Immature natural killer cell (primary cell): Measurements from ENCODE around the gene PMEL. TPM values are rescaled to one million over a fixed set of nuclear protein-coding genes. Genes with fewer than 3 reads are reported as not detected.
"Not testable (repeated sequence)": the region's sequence is repeated elsewhere in the genome, so short reads cannot be mapped to it uniquely, and the experiment has no call there.

Source experiments
- DNase-seq, 3 donors: peaks; one replicate each; pipeline ENCODE4 v3.0.0; 2022; ENCODE audit warnings: mixed read lengths in 1 of 3
- H3K27ac Mint-ChIP-seq, 6 donors: one replicate each; pipeline ENCODE4 v1.8.0; 2020; ENCODE audit warnings: mixed read lengths in 6 of 6, mild to moderate bottlenecking in 5 of 6, inconsistent platforms in 4 of 6, moderate library complexity in 3 of 6
- H3K27me3 Mint-ChIP-seq, 3 donors: one replicate each; pipeline ENCODE4 v1.8.0; 2020 to 2021; ENCODE audit warnings: low read depth in 3 of 3, mild to moderate bottlenecking in 3 of 3, mixed read lengths in 3 of 3, moderate library complexity in 3 of 3, inconsistent platforms in 1 of 3
- H3K36me3 Mint-ChIP-seq, 3 donors: one replicate each; pipeline ENCODE4 v1.8.0; 2020; ENCODE audit warnings: mixed read lengths in 3 of 3, inconsistent platforms in 2 of 3, mild to moderate bottlenecking in 2 of 3
- H3K4me1 Mint-ChIP-seq, 2 donors: one replicate each; pipeline ENCODE4 v1.8.0; 2020; ENCODE audit warnings: inconsistent platforms in 2 of 2, mild to moderate bottlenecking in 2 of 2, mixed read lengths in 2 of 2, moderate library complexity in 1 of 2
- H3K4me3 Mint-ChIP-seq, 5 donors: one replicate each; pipeline ENCODE4 v1.8.0; 2020; ENCODE audit warnings: mild to moderate bottlenecking in 5 of 5, mixed read lengths in 5 of 5, inconsistent platforms in 3 of 5, moderate library complexity in 3 of 5
- H3K9me3 Mint-ChIP-seq, 6 donors: one replicate each; pipeline ENCODE4 v1.8.0; 2020; ENCODE audit warnings: mild to moderate bottlenecking in 6 of 6, mixed read lengths in 6 of 6, inconsistent platforms in 4 of 6, moderate library complexity in 3 of 6
- polyA plus RNA-seq, 3 donors: library from polyadenylated mRNA; unstranded; fragments of 300-500 nt; fragmentation: Illumina TruSeq; gene quantifications; one replicate each; pipeline ENCODE4 v1.2.3, GENCODE V29; 2021

PMEL gene
- polyA plus RNA-seq, result under 1 TPM in 1 of 3 donors, not detected in 2; 0.44 TPM

DNA sequence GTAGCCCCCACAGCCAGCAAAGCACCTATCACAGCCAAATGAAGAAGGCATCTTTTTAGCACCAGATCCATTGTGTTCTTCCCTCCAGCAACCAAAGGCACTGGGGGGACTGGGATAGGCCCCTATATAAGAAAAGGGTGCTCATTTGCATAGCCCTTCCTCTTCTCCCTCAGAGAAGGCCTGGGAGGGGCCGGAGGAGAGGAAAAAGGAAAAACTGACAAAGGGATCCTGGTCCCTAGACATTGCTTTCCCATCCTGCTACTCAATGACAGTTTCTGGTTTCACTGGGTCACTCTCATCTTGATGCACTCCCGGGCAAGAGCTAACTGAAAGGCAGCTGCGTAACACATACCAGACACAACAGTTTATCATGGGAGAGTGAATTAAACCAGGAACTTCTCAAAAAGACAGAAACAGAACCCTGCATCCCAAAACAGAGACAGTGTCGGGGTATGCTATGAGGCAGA, at the start of gene PMEL:
Gene PMEL (minus strand): TSS at position 102 of the 467 bp plus-strand sequence. CDS start 31 bp downstream, at position 71.
- DNase-seq, result no peak
- peak within 1 kb of the TSS; percentile 86 to 93 (median 91) for H3K4me3 Mint-ChIP-seq
- peaks cover 0 to 3% (median under 1%) of the 10 kb centered on the region in 3 donors for H3K36me3 Mint-ChIP-seq
- peaks cover 0 to 5% (median 4%) of the 10 kb centered on the region in 3 donors for H3K27me3 Mint-ChIP-seq
- peaks cover 27 to 35% of the 10 kb centered on the region in 2 donors for H3K4me1 Mint-ChIP-seq
- peak within 1 kb of the TSS; percentile 81 to 93 (median 84) for H3K27ac Mint-ChIP-seq
- no peaks in the 10 kb centered on the region for H3K9me3 Mint-ChIP-seq

DNA sequence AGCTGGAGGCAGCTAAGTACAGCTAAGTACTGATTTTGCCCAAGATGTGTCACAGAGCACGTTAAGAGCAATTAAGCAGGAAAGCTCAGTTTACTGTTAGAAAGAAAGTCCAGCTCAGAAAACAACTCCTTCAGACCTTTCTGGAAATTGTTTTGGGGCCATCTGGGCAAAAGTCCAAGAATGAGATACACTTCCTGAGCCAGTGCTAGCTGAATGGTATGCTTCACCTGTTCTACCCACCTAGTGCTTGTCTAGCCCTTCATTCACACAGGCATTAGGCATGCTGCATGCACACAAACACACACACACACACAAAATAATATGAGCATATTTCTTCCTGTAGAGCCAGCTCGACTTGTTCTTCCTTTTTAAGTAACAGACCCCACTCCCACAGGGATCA, 48.4 kb upstream of the PMEL start:
- Mint-ChIP-seq H3K4me3 (no peak overlapping the region), H3K36me3 (peaks cover 0 to 9% (median 4%) of the 10 kb centered on the region in 3 donors), H3K9me3 (no peaks in the 10 kb centered on the region), H3K27me3 (peaks cover 0 to 2% (median 0%) of the 10 kb centered on the region in 3 donors), H3K4me1 (peaks cover 0 to under 1% of the 10 kb centered on the region in 2 donors), H3K27ac (peak overlapping the region in 1 of 6 donors; percentile 67)
- DNase-seq, result no peak

DNA sequence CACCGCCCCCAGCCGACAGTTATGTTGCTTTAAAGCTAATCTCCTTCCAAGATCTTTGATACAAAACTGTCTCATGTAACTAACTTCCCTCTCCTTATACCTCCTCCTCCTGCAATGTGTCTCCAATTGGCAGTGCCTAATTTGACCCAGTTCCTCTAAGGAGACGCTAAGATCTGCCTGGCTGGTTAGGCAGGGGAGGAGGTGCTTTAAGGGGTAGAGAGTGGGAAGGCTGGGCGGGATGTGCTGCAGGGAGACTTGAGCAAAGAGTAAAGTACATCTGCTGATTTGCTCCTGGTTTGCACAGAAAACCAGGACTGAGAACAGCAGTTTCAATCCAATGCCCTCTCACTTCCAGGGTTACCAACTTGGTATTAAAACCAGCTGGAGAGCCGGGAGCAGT, 47.6 kb upstream of the PMEL start:
- H3K27ac Mint-ChIP-seq, result no peak overlapping the region
- no peak for DNase-seq
- H3K27me3 Mint-ChIP-seq, result peaks cover 2 to 3% (median 2%) of the 10 kb centered on the region in 3 donors
- no peaks in the 10 kb centered on the region for H3K9me3 Mint-ChIP-seq
- H3K36me3 Mint-ChIP-seq, result peaks cover 0 to 9% (median 3%) of the 10 kb centered on the region in 3 donors
- peaks cover 4 to 6% of the 10 kb centered on the region in 2 donors for H3K4me1 Mint-ChIP-seq
- H3K4me3 Mint-ChIP-seq, result no peak overlapping the region

DNA sequence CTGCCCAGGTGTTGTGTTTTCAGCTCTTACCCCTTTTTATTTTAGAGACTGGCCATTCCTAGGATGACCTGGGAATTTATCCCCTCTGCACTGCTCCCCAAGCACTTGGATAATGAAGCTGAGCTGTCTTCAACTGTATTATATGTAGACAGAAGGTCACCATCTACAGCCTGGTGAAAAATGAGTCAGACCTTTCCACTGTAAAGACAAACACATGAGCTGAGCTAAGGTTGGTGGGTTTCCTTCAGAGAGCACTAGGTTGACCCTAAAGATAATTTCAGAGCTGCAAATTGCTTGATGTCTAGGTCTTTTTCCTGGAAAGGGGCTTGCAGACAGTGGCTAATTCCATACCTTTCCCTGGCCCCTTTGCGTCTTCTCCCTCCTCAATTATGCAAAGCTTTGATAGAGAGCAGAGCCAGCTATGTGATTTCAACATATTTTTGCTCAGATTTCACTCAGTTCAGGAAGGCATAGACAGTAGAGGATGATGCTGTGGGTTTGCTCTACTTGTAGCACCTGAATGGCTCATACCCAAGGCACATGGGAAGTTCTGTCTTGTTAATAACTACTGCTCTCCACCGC, 45.8 kb upstream of the PMEL start:
- Mint-ChIP-seq H3K27me3 (peaks cover 2 to 4% (median 3%) of the 10 kb centered on the region in 3 donors), H3K4me3 (no peak overlapping the region), H3K27ac (no peak overlapping the region), H3K36me3 (peaks cover 0 to 4% (median 0%) of the 10 kb centered on the region in 3 donors), H3K4me1 (peaks cover 15 to 19% of the 10 kb centered on the region in 2 donors), H3K9me3 (no peaks in the 10 kb centered on the region)
- DNase-seq, result no peak

DNA sequence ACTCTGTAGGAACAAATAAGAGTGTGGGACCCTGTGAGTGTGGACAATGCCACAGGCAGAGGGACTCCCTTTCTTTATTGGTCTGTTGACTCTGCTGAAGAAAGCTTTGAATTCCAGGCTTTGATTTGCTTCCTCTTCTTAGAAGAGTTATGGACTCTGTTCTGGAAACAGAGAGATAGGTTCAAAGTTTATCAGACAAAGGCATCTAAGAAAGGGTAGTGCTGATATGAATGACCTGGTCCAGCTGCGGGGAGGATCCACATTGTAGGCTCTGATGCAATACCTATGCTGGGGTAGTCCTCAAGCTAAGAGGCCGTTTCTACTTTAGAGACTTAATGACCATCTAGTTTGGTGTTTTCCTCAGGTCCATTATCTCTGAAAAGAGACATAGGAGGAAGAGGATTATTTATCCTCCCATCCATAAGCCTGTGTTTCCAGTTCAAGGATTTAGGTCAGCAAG, 44.3 kb upstream of the PMEL start:
- H3K9me3 Mint-ChIP-seq, result no peaks in the 10 kb centered on the region
- peak overlapping the region in 2 of 5 donors; percentile 1 to 47 for H3K4me3 Mint-ChIP-seq
- peak overlapping the region in 1 of 6 donors; percentile 32 for H3K27ac Mint-ChIP-seq
- DNase-seq, result no peak
- peaks cover 2 to 4% (median 3%) of the 10 kb centered on the region in 3 donors for H3K27me3 Mint-ChIP-seq
- peaks cover 18 to 19% of the 10 kb centered on the region in 2 donors for H3K4me1 Mint-ChIP-seq
- no peaks in the 10 kb centered on the region for H3K36me3 Mint-ChIP-seq

GRCh38 chr12:56007564-56008559, 42.0 kb upstream of the PMEL start:
- no peaks in the 10 kb centered on the region for H3K9me3 Mint-ChIP-seq
- peak overlapping the region; percentile 69 to 89 (median 82) for H3K27ac Mint-ChIP-seq
- peaks cover 18 to 19% of the 10 kb centered on the region in 2 donors for H3K4me1 Mint-ChIP-seq
- H3K27me3 Mint-ChIP-seq, result peaks cover 2 to 6% (median 3%) of the 10 kb centered on the region in 3 donors
- DNase-seq, result peak; percentile 42 to 48 (median 48)
- no peaks in the 10 kb centered on the region for H3K36me3 Mint-ChIP-seq
- peak overlapping the region; percentile 84 to 90 (median 88) for H3K4me3 Mint-ChIP-seq

DNA sequence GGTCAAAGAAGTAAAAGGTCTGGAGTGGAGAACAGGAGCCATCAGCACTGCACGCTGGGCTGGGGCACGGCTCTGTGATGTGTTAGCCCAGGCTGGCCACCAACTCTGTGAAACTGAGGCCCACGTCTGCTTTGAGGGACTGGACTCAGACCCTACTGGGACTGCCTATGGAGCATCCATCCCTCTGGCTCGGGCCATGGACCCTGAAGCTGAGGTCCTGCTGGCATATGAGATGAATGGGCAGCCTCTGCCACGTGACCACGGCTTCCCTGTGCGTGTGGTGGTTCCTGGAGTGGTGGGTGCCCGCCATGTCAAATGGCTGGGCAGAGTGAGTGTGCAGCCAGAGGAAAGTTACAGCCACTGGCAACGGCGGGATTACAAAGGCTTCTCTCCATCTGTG, 38.4 kb upstream of the PMEL start:
- Mint-ChIP-seq H3K36me3 (no peaks in the 10 kb centered on the region), H3K27ac (no peak overlapping the region), H3K27me3 (peaks cover 0 to 6% (median 4%) of the 10 kb centered on the region in 3 donors), H3K4me3 (no peak overlapping the region), H3K9me3 (no peaks in the 10 kb centered on the region), H3K4me1 (peaks cover 18% of the 10 kb centered on the region in 2 donors)
- no peak for DNase-seq

- DNase-seq, H3K27ac Mint-ChIP-seq, H3K36me3 Mint-ChIP-seq, H3K4me3 Mint-ChIP-seq, H3K9me3 Mint-ChIP-seq, H3K27me3 Mint-ChIP-seq: not testable (repeated sequence)
- peaks cover 12 to 14% of the 10 kb centered on the region in 2 donors for H3K4me1 Mint-ChIP-seq
These were observed 37.5 kb upstream of the PMEL start for GRCh38 chr12:56003376-56003775.

- no peaks in the 10 kb centered on the region for H3K36me3 Mint-ChIP-seq
- no peak overlapping the region for H3K4me3 Mint-ChIP-seq
- peaks cover 14 to 19% of the 10 kb centered on the region in 2 donors for H3K4me1 Mint-ChIP-seq
- peaks cover 0 to 2% (median 1%) of the 10 kb centered on the region in 3 donors for H3K27me3 Mint-ChIP-seq
- no peaks in the 10 kb centered on the region for H3K9me3 Mint-ChIP-seq
- DNase-seq, result no peak
- H3K27ac Mint-ChIP-seq, result no peak overlapping the region
These were observed 35.8 kb upstream of the PMEL start for GRCh38 chr12:56001487-56002100.

- DNase-seq, H3K27me3 Mint-ChIP-seq, H3K9me3 Mint-ChIP-seq, H3K36me3 Mint-ChIP-seq, H3K27ac Mint-ChIP-seq, H3K4me3 Mint-ChIP-seq: not testable (repeated sequence)
- peaks cover 23% of the 10 kb centered on the region in 2 donors for H3K4me1 Mint-ChIP-seq
These were observed 34.2 kb upstream of the PMEL start for GRCh38 chr12:55999999-56000540.

DNA sequence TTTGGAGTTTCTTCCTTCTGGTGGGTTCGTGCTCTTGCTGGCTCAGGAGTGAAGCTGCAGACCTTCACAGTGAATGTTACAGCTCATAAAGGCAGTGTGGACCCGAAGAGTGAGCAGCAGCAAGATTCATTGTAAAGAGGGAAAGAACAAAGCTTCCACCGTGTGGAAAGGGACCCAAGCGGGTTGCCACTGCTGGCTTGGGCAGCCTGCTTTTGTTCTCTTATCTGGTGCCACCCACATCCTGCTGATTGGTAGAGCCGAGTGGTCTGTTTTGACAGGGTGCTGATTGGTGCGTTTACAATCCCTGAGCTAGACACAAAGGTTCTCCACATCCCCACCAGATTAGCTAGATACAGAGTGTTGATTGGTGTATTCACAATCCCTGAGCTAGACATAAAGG, 33.7 kb upstream of the PMEL start:
- not testable (repeated sequence) for H3K4me3 Mint-ChIP-seq, DNase-seq, H3K36me3 Mint-ChIP-seq, H3K27me3 Mint-ChIP-seq, H3K9me3 Mint-ChIP-seq
- Mint-ChIP-seq H3K4me1 (peaks cover 23% of the 10 kb centered on the region in 2 donors), H3K27ac (peak overlapping the region in 1 of 6 donors; percentile 61)

DNA sequence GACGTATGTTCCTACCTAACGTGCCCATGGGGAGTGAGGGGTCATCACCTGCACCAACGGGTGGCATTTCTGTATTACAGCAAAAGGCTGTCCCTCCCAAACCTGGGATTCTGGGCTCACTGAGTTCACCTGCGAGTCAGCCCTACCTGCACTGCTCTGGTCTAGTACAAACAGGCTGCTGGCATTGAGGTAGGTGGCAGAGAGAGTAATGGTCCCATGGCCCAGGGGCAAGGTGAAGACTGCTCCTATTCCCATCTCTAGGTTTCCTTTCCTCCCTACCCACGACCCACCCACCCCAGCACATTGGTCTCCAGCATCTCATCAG, 31.7 kb upstream of the PMEL start:
- H3K4me1 Mint-ChIP-seq, result peaks cover 23% of the 10 kb centered on the region in 2 donors
- H3K9me3 Mint-ChIP-seq, result no peaks in the 10 kb centered on the region
- DNase-seq, result no peak
- peak overlapping the region; percentile 79 to 92 (median 84) for H3K4me3 Mint-ChIP-seq
- H3K36me3 Mint-ChIP-seq, result peaks cover 0 to 18% (median 6%) of the 10 kb centered on the region in 3 donors
- peak overlapping the region; percentile 38 to 80 (median 68) for H3K27ac Mint-ChIP-seq
- H3K27me3 Mint-ChIP-seq, result peaks cover 0 to 1% (median 0%) of the 10 kb centered on the region in 3 donors
